Right kidney (tissue), 1 donor: ENCODE measurements around the gene DLG4.
A peak's percentile ranks its signal among the peaks of the same experiment; 100 is the strongest.
"Not testable (repeated sequence)": the region's sequence is repeated elsewhere in the genome, so short reads cannot be mapped to it uniquely, and the experiment has no call there.

Experiments
- DNase-seq: peaks from one replicate; pipeline ENCODE4 v3.0.0-alpha.2; 2016

The DLG4 gene

GRCh38 chr17:7249830-7250229 is 30.2 kb upstream of the DLG4 start:
- DNase-seq: no peak

- no peak for DNase-seq
Observed at GRCh38 chr17:7249214-7249613, 29.6 kb upstream of the DLG4 start.

GRCh38 chr17:7248796-7249195 is 29.2 kb upstream of the DLG4 start:
- DNase-seq: no peak

- no peak for DNase-seq
Observed at GRCh38 chr17:7246779-7247178, 27.1 kb upstream of the DLG4 start.

GRCh38 chr17:7243838-7244237 is 24.2 kb upstream of the DLG4 start:
- not testable (repeated sequence) for DNase-seq

GRCh38 chr17:7243453-7243729 is 23.8 kb upstream of the DLG4 start:
- no peak for DNase-seq

GRCh38 chr17:7242717-7243452 is 23.2 kb upstream of the DLG4 start:
- DNase-seq: peak; percentile 99

- DNase-seq: peak; percentile 98
Observed at GRCh38 chr17:7241783-7242716, 22.4 kb upstream of the DLG4 start, which contains the start of gene GABARAP. TSS of gene GABARAP (minus strand) at chr17:7242449. CDS start at chr17:7242330, 119 bp downstream.

- peak; percentile 44 for DNase-seq
Observed at GRCh38 chr17:7241090-7241733, 21.6 kb upstream of the DLG4 start.

- DNase-seq: no peak
Observed at GRCh38 chr17:7240375-7240774, 20.7 kb upstream of the DLG4 start.

- peak; percentile 90 for DNase-seq
Observed at GRCh38 chr17:7239091-7240027, 19.7 kb upstream of the DLG4 start, which contains the start of gene PHF23. TSS of gene PHF23 (minus strand) at chr17:7239457. CDS start at chr17:7239279, 178 bp downstream.

GRCh38 chr17:7238420-7239090 is 18.9 kb upstream of the DLG4 start:
- DNase-seq: peak; percentile 63

GRCh38 chr17:7237761-7238419 is 18.3 kb upstream of the DLG4 start:
- DNase-seq: peak; percentile 57

- DNase-seq: no peak
Observed at GRCh38 chr17:7237266-7237760, 17.7 kb upstream of the DLG4 start.

- DNase-seq: no peak
Observed at GRCh38 chr17:7236808-7237207, 17.2 kb upstream of the DLG4 start.

GRCh38 chr17:7235693-7236665 is 16.3 kb upstream of the DLG4 start:
- no peak for DNase-seq

GRCh38 chr17:7234083-7234951 is 14.7 kb upstream of the DLG4 start, which contains the start of gene DVL2:
TSS of gene DVL2 (minus strand) at chr17:7234517. CDS start at chr17:7234262, 255 bp downstream.
- DNase-seq: peak; percentile 99

- no peak for DNase-seq
Observed at GRCh38 chr17:7233701-7234082, 14.1 kb upstream of the DLG4 start.
